Ascending aorta (tissue), 2 donors: ENCODE data around the gene CFDP1. TPM values are rescaled to one million over a fixed set of nuclear protein-coding genes. Genes with fewer than 3 reads are reported as not detected.

ENCODE experiments used
- DNase-seq, 2 donors: peaks; one replicate each; pipeline ENCODE4 v3.0.0-alpha.2; 2019; ENCODE audit warnings: low spot score in 2 of 2
- H3K27ac ChIP-seq, 2 donors: fragments of 200-600 bp; sonication (generic); one replicate each; pipeline ENCODE4 v1.5.1; 2016 to 2017; ENCODE audit warnings: mild to moderate bottlenecking in 1 of 2
- H3K27me3 ChIP-seq: fragments of 200-600 bp; sonication (generic); one replicate; pipeline ENCODE4 v1.5.1; 2017
- H3K36me3 ChIP-seq, 2 donors: fragments of 200-600 bp; sonication (generic); one replicate each; pipeline ENCODE4 v1.5.1; 2016
- H3K4me1 ChIP-seq, 2 donors: fragments of 200-600 bp; sonication (generic); one replicate each; pipeline ENCODE4 v1.5.1; 2016 to 2017; ENCODE audit warnings: mild to moderate bottlenecking in 1 of 2
- H3K4me3 ChIP-seq, 2 donors: fragments of 200-600 bp; sonication (generic); one replicate each; pipeline ENCODE4 v1.5.1; 2016 to 2017; ENCODE audit warnings: mild to moderate bottlenecking in 1 of 2
- H3K9me3 ChIP-seq, 2 donors: fragments of 200-600 bp; sonication (generic); one replicate each; pipeline ENCODE4 v1.5.1; 2016
- intact Hi-C: fragments of 100-400 bp; cut with DNase I; formaldehyde crosslinking; loops from one replicate; pipeline ENCODE4 v1.15.1; 2023
- total RNA-seq: library from RNA; depleted of rRNA; stranded (reverse); fragments of >200 nt; gene quantifications from one replicate; pipeline ENCODE4 v1.1.0, GENCODE V29; 2016
- TF ChIP-seq, protein P1 (sequence below), 3 experiments: fragments of 200-600 bp in 2 of 3; fragments of 450-650 bp in 1 of 3; sonication (generic) in 2 of 3; IDR thresholded peaks; one replicate each; pipeline ENCODE4 v1.5.1; 2016 to 2019; ENCODE audit warnings: antibody characterized with exemption in 3 of 3, mild to moderate bottlenecking in 1 of 3, moderate library complexity in 1 of 3

CFDP1 gene
- 8.3 TPM for total RNA-seq

DNA sequence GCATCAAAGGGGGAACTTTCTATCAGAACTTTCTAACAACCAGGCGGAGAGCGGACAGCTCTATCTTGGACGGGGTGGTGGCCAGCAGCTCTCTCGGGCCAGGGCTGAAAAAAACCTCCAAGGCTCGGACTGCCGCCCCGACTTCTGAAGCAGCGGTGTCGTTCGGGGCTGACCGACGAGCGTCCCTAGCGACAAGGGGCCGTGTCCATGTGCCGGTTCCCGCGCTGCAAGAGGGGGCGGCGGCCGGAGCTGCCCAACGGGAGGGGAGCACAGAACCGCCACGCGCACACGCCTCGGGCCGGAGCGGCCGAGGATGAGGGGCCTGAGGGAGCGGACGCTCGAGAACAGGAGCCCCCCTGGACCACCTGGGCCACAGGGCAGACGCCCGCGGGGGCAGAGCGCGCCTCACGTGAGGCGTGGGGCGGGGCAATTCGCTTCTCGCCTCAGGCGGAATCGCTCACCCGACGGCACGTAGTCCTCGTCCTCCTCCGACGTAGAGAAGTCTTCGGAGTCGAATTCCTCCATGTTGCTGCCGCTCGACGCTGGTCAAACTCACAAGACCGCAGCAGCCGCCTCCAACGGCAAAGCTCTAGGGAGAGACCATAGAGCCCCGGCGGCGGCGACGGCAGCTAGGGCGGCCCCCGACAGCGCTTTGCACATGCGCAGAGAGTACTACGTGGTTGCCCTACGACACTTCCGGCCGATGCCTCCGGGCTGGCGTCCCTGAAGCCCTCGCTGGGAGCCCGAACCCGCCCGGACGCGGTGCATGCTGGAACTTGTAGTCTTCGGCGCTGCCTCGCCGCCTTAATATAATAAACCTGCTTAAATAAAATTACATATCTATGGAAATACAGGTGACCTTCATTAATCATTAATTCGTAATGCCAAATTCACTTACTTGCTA lies at the start of gene CFDP1:
Gene CFDP1, minus strand, starts transcription at position 676 of the 904 bp plus-strand sequence. Its CDS starts 151 bp downstream, at position 525.
- H3K36me3 ChIP-seq = no peaks in the 10 kb centered on the region
- intact Hi-C loops = loop anchor here (1.0 kb wide), 1 partner anchor 31 kb away; the partner anchor contains the start of gene TMEM170A
- peak; percentile 78 to 97 for DNase-seq
- peak within 1 kb of the TSS; percentile 90 to 91 for H3K4me3 ChIP-seq
- TF ChIP-seq, protein P1, sequence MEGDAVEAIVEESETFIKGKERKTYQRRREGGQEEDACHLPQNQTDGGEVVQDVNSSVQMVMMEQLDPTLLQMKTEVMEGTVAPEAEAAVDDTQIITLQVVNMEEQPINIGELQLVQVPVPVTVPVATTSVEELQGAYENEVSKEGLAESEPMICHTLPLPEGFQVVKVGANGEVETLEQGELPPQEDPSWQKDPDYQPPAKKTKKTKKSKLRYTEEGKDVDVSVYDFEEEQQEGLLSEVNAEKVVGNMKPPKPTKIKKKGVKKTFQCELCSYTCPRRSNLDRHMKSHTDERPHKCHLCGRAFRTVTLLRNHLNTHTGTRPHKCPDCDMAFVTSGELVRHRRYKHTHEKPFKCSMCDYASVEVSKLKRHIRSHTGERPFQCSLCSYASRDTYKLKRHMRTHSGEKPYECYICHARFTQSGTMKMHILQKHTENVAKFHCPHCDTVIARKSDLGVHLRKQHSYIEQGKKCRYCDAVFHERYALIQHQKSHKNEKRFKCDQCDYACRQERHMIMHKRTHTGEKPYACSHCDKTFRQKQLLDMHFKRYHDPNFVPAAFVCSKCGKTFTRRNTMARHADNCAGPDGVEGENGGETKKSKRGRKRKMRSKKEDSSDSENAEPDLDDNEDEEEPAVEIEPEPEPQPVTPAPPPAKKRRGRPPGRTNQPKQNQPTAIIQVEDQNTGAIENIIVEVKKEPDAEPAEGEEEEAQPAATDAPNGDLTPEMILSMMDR (IDR thresholded peaks at IDR 0.05) = no peak
- H3K27ac ChIP-seq = peak within 1 kb of the TSS; percentile 97 to 98
- H3K4me1 ChIP-seq = peaks cover 2 to 17% of the 10 kb centered on the region in 2 donors
- H3K9me3 ChIP-seq = no peaks in the 10 kb centered on the region
- no peaks in the 10 kb centered on the region for H3K27me3 ChIP-seq

- no peak overlapping the region for H3K27ac ChIP-seq
- H3K36me3 ChIP-seq = no peaks in the 10 kb centered on the region
- H3K4me3 ChIP-seq = no peak overlapping the region
- TF ChIP-seq, protein P1 (IDR thresholded peaks at IDR 0.05) = no peak
- no peaks in the 10 kb centered on the region for H3K27me3 ChIP-seq
- no peaks in the 10 kb centered on the region for H3K4me1 ChIP-seq
- DNase-seq = no peak
- H3K9me3 ChIP-seq = no peaks in the 10 kb centered on the region
- intact Hi-C loops = no loop called here
Measured at GRCh38 chr16:75482434-75483205, 49.3 kb upstream of the CFDP1 start.

GRCh38 chr16:75481475-75481874 lies 48.2 kb upstream of the CFDP1 start:
- Histone ChIP-seq H3K27me3 (no peaks in the 10 kb centered on the region), H3K4me1 (no peaks in the 10 kb centered on the region), H3K9me3 (no peaks in the 10 kb centered on the region), H3K27ac (no peak overlapping the region), H3K4me3 (no peak overlapping the region), H3K36me3 (no peaks in the 10 kb centered on the region)
- TF ChIP-seq, protein P1 (IDR thresholded peaks at IDR 0.05) = no peak
- intact Hi-C loops = no loop called here
- no peak for DNase-seq

- no peaks in the 10 kb centered on the region for H3K9me3 ChIP-seq
- no peaks in the 10 kb centered on the region for H3K36me3 ChIP-seq
- no peaks in the 10 kb centered on the region for H3K27me3 ChIP-seq
- intact Hi-C loops = no loop called here
- DNase-seq = no peak
- H3K4me3 ChIP-seq = no peak overlapping the region
- no peak overlapping the region for H3K27ac ChIP-seq
- TF ChIP-seq, protein P1 (IDR thresholded peaks at IDR 0.05) = no peak
- no peaks in the 10 kb centered on the region for H3K4me1 ChIP-seq
Measured at GRCh38 chr16:75479421-75479990, 46.2 kb upstream of the CFDP1 start.

GRCh38 chr16:75478480-75479345 lies 45.4 kb upstream of the CFDP1 start:
- Histone ChIP-seq H3K4me1 (no peaks in the 10 kb centered on the region), H3K27ac (no peak overlapping the region), H3K4me3 (no peak overlapping the region), H3K27me3 (no peaks in the 10 kb centered on the region), H3K36me3 (no peaks in the 10 kb centered on the region), H3K9me3 (no peaks in the 10 kb centered on the region)
- TF ChIP-seq, protein P1 (IDR thresholded peaks at IDR 0.05) = no peak
- intact Hi-C loops = no loop called here
- no peak for DNase-seq
